Hematopoietic multipotent progenitor cell treated with erythropoietin and hydrocortisone succinate and interleukin-3 and kit ligand, for 15 days (in vitro differentiated cells): ENCODE data around the gene PRKAR1B.

Source experiments
- DNase-seq: peaks from one replicate; pipeline ENCODE4 v3.0.0-alpha.2; 2015; ENCODE audit warnings: low spot score

The PRKAR1B gene

GRCh38 chr7:739983-740942 lies 13.2 kb upstream of the PRKAR1B start:
- DNase-seq: no peak

GRCh38 chr7:739455-739982 lies 12.4 kb upstream of the PRKAR1B start:
- DNase-seq: no peak

- no peak for DNase-seq
Measured at GRCh38 chr7:738723-739454, 11.8 kb upstream of the PRKAR1B start.

- no peak for DNase-seq
Measured at GRCh38 chr7:738241-738640, 11.2 kb upstream of the PRKAR1B start.

- no peak for DNase-seq
Measured at GRCh38 chr7:734808-735207, 7.7 kb upstream of the PRKAR1B start.

GRCh38 chr7:734214-734613 lies 7.1 kb upstream of the PRKAR1B start:
- no peak for DNase-seq

- no peak for DNase-seq
Measured at GRCh38 chr7:732556-732955, 5.5 kb upstream of the PRKAR1B start.

GRCh38 chr7:732094-732541 lies 5.0 kb upstream of the PRKAR1B start:
- no peak for DNase-seq

GRCh38 chr7:731440-732085 lies 4.5 kb upstream of the PRKAR1B start:
- DNase-seq: no peak

GRCh38 chr7:730501-731439 lies 3.7 kb upstream of the PRKAR1B start:
- DNase-seq: no peak

- DNase-seq: no peak
Measured at GRCh38 chr7:729140-730000, 2.3 kb upstream of the PRKAR1B start.

GRCh38 chr7:728602-729001 lies 1.5 kb upstream of the PRKAR1B start:
- no peak for DNase-seq

GRCh38 chr7:727806-728460 lies 852 bp upstream of the PRKAR1B start:
- no peak for DNase-seq

- DNase-seq: no peak
Measured at GRCh38 chr7:726854-727103, 302 bp downstream of the PRKAR1B start.

GRCh38 chr7:726084-726853 lies 812 bp downstream of the PRKAR1B start, which contains the start of gene DNAAF5:
TSS of gene DNAAF5 (plus strand) at chr7:726699. CDS start at chr7:726721, 22 bp downstream.
- peak; percentile 76 for DNase-seq

GRCh38 chr7:725223-726005 lies 1.7 kb downstream of the PRKAR1B start:
- DNase-seq: peak; percentile 36

- DNase-seq: no peak
Measured at GRCh38 chr7:724298-724697, 2.8 kb downstream of the PRKAR1B start.

GRCh38 chr7:723541-723940 lies 3.5 kb downstream of the PRKAR1B start:
- DNase-seq: no peak
